GM12875 (cell line): ENCODE results near the gene RIN2.

Experiments used
- H3K4me3 ChIP-seq: one replicate; pipeline ENCODE4 v1.5.1; 2011; ENCODE audit warnings: low read depth, low read length, control low read depth
- CTCF ChIP-seq: IDR thresholded peaks from 2 replicates; pipeline ENCODE4 v1.5.1; 2011; ENCODE audit warnings: low read depth, mild to moderate bottlenecking, control low read depth, inconsistent platforms, low read length, moderate library complexity, borderline replicate concordance; ENCODE audit not compliant: insufficient read depth

The RIN2 gene

DNA sequence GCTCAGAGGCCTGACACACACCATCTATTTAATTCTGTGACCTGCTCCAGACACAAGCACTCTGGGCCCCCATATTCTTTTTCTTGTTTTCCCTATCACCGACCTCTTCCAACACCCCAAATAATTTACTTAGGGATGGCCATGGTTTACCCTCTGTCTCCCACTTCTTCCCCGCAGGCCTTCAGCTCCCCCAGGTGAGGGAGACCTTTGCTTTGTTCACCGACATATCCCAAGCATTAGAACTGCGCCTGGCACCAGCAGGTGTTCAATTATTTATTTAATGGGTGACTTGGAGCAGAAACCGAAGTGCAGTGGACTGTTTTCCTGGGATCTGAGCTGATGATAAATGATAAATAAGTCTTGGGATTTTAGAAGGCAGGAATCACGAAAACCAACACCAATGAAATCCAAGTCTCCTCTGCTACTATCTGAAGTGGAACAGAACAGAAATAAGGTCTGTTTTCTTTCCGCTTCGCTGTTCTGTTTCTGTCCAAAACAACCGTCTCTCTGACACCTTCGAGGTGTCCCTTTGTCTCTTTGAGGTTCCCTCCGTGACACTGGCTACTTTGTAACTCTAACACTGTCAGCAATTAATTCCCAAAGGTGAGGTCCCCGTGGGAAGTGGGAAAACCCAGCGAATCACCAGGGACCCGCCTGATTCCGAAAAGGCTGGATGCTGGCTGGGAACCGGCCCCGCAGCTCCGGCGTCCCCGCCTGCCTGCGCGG, 1.1 kb upstream of the RIN2 start:
- no peak overlapping the region for H3K4me3 ChIP-seq

GRCh38 chr20:19757487-19758132, 448 bp upstream of the RIN2 start:
- no peak overlapping the region for H3K4me3 ChIP-seq
- no peak for TF ChIP-seq CTCF

More for the DNA sequence above, 1.1 kb upstream of the RIN2 start:
- TF ChIP-seq CTCF: no peak

DNA sequence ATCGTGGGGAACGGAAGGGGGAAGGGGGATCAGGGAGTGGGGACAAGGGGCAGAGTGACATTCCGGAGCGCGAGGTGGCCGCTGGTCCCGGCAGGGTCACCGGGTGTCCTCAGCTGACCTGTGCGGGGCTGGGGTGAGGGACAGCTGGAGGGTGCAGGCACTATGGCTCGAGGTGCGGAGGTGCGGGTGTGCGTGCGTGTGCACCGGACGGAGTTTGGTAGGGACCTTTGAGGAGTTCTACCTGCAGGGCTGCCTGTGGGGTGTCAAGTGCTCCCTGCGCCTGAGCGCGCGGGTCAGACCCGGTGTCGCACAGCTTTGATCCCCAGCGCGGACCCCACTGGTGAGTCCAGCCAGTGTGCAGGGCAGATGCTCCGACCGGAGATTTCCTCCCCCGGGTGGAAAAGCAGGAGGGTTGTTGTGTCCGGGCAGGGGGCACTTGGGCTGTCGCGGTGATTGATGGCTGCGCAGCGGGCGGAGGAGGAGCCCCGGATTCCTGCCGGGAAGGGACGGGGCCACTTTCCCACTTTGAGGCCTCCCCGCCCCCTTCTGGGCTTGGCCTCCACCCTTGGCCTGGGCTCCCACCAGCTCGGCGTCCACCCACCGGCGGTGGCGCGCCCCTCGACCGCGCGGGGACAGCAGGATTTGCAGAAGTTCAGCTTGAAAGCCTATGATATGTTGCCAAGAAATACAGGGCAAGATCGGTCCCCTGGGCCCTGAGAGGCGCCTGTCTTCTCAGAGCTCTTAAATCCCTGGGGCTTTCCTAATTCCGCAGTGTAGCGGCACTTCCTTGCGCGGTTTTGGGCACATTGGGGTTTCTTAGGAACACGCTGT, 658 bp downstream of the RIN2 start:
- H3K4me3 ChIP-seq: no peak overlapping the region
- no peak for TF ChIP-seq CTCF

GRCh38 chr20:19760371-19760721, 2.3 kb downstream of the RIN2 start:
- no peak for TF ChIP-seq CTCF
- no peak overlapping the region for H3K4me3 ChIP-seq

GRCh38 chr20:19761326-19761725, 3.3 kb downstream of the RIN2 start:
- no peak for TF ChIP-seq CTCF

GRCh38 chr20:19761841-19762240, 3.8 kb downstream of the RIN2 start:
- no peak for TF ChIP-seq CTCF
- no peak overlapping the region for H3K4me3 ChIP-seq

More at GRCh38 chr20:19761326-19761725, 3.3 kb downstream of the RIN2 start:
- no peak overlapping the region for H3K4me3 ChIP-seq
